Measurements from ENCODE around the gene ARHGEF28.
A peak's percentile ranks its signal among the peaks of the same experiment; 100 is the strongest.

ARHGEF28 gene

GRCh38 chr5:73619606-73620333 is 6.2 kb upstream of the ARHGEF28 start:
- no peak for DNase-seq (ENCODE audit: low read depth)

- no peak for DNase-seq (ENCODE audit: low read depth)
Observed at GRCh38 chr5:73620334-73620687, 5.7 kb upstream of the ARHGEF28 start.

GRCh38 chr5:73623060-73623459 is 2.9 kb upstream of the ARHGEF28 start:
- no peak for DNase-seq (ENCODE audit: low read depth)

GRCh38 chr5:73623901-73624404 is 2.0 kb upstream of the ARHGEF28 start:
- no peak for DNase-seq (ENCODE audit: low read depth)

GRCh38 chr5:73624888-73625287 is 1.1 kb upstream of the ARHGEF28 start:
- DNase-seq (ENCODE audit: low read depth) = no peak

GRCh38 chr5:73625372-73625943 is 538 bp upstream of the ARHGEF28 start:
- DNase-seq (ENCODE audit: low read depth) = no peak

GRCh38 chr5:73626814-73627313 is 868 bp downstream of the ARHGEF28 start:
- DNase-seq (ENCODE audit: low read depth) = no peak

GRCh38 chr5:73629456-73629855 is 3.5 kb downstream of the ARHGEF28 start:
- DNase-seq (ENCODE audit: low read depth) = no peak

- no peak for DNase-seq (ENCODE audit: low read depth)
Observed at GRCh38 chr5:73630765-73631164, 4.8 kb downstream of the ARHGEF28 start.

- no peak for DNase-seq (ENCODE audit: low read depth)
Observed at GRCh38 chr5:73631500-73631899, 5.5 kb downstream of the ARHGEF28 start.

- DNase-seq (ENCODE audit: low read depth) = no peak
Observed at GRCh38 chr5:73633060-73633459, 7.1 kb downstream of the ARHGEF28 start.

- no peak for DNase-seq (ENCODE audit: low read depth)
Observed at GRCh38 chr5:73636408-73636807, 10.4 kb downstream of the ARHGEF28 start.

GRCh38 chr5:73637565-73637964 is 11.6 kb downstream of the ARHGEF28 start:
- no peak for DNase-seq (ENCODE audit: low read depth)

GRCh38 chr5:73638344-73639095 is 12.5 kb downstream of the ARHGEF28 start:
- peak; percentile 73 for DNase-seq (ENCODE audit: low read depth)

- DNase-seq (ENCODE audit: low read depth) = no peak
Observed at GRCh38 chr5:73640861-73641320, 14.9 kb downstream of the ARHGEF28 start.

GRCh38 chr5:73641811-73642210 is 15.8 kb downstream of the ARHGEF28 start:
- DNase-seq (ENCODE audit: low read depth) = no peak

- DNase-seq (ENCODE audit: low read depth) = no peak
Observed at GRCh38 chr5:73642344-73642743, 16.3 kb downstream of the ARHGEF28 start.

- DNase-seq (ENCODE audit: low read depth) = no peak
Observed at GRCh38 chr5:73644385-73644963, 18.5 kb downstream of the ARHGEF28 start.

- DNase-seq (ENCODE audit: low read depth) = no peak
Observed at GRCh38 chr5:73647721-73648120, 21.7 kb downstream of the ARHGEF28 start.

GRCh38 chr5:73648515-73648914 is 22.5 kb downstream of the ARHGEF28 start:
- no peak for DNase-seq (ENCODE audit: low read depth)

GRCh38 chr5:73649926-73650325 is 23.9 kb downstream of the ARHGEF28 start:
- no peak for DNase-seq (ENCODE audit: low read depth)

GRCh38 chr5:73652391-73652790 is 26.4 kb downstream of the ARHGEF28 start:
- no peak for DNase-seq (ENCODE audit: low read depth)
